DND-41 (cell line): Measurements from ENCODE around the gene IQGAP1.

ENCODE experiments used
- ATAC-seq: fragments of 200-7000 bp; cut with Tn5 transposase; 3 replicates; pipeline ENCODE4 v1.9.1; 2021; ENCODE audit warnings: low read depth; ENCODE audit not compliant: insufficient read depth
- DNase-seq: peaks from one replicate; pipeline ENCODE4 v3.0.0-alpha.2; 2020
- H2AFZ ChIP-seq: 2 replicates; pipeline ENCODE4 v1.6.0; 2012; ENCODE audit warnings: low read depth, low read length
- H3K27ac ChIP-seq: 2 replicates; pipeline ENCODE4 v1.5.1; 2012; ENCODE audit warnings: low read length, inconsistent platforms
- H3K27me3 ChIP-seq: fragments of 200-600 bp; sonication (generic); 2 replicates; pipeline ENCODE4 v1.6.0; 2012; ENCODE audit warnings: low read length, mild to moderate bottlenecking, inconsistent platforms; ENCODE audit not compliant: insufficient read depth, poor library complexity
- H3K36me3 ChIP-seq: 2 replicates; pipeline ENCODE4 v1.5.1; 2012; ENCODE audit warnings: low read length, inconsistent platforms; ENCODE audit not compliant: insufficient read depth
- H3K4me1 ChIP-seq: 2 replicates; pipeline ENCODE4 v1.5.1; 2012; ENCODE audit warnings: mild to moderate bottlenecking, low read length; ENCODE audit not compliant: insufficient read depth
- H3K4me2 ChIP-seq: 2 replicates; pipeline ENCODE4 v1.6.0; 2012; ENCODE audit warnings: mild to moderate bottlenecking, moderate library complexity, low read length, inconsistent platforms; ENCODE audit not compliant: insufficient read depth
- H3K4me3 ChIP-seq, 2 experiments: fragments of 200-600 bp in 1 of 2; shearing (Covaris generic) in 1 of 2; 2 replicates each; pipeline ENCODE4 v1.5.1; 2012 to 2016; ENCODE audit warnings: inconsistent platforms in 2 of 2, low read length in 2 of 2, mild to moderate bottlenecking in 2 of 2, low read depth in 1 of 2, moderate library complexity in 1 of 2
- H3K79me2 ChIP-seq: 2 replicates; pipeline ENCODE4 v1.6.0; 2012; ENCODE audit warnings: low read length, inconsistent platforms; ENCODE audit not compliant: insufficient read depth
- H3K9ac ChIP-seq: 2 replicates; pipeline ENCODE4 v1.6.0; 2012; ENCODE audit warnings: low read depth, mild to moderate bottlenecking, inconsistent platforms, low read length, moderate library complexity
- H3K9me3 ChIP-seq: 2 replicates; pipeline ENCODE4 v1.5.1; 2012; ENCODE audit warnings: low read length, moderate library complexity, mild to moderate bottlenecking, inconsistent platforms; ENCODE audit not compliant: insufficient read depth, severe bottlenecking
- H4K20me1 ChIP-seq: 2 replicates; pipeline ENCODE4 v1.6.0; 2012; ENCODE audit warnings: low read length; ENCODE audit not compliant: insufficient read depth
- CTCF ChIP-seq: IDR thresholded peaks from 2 replicates; pipeline ENCODE4 v1.5.1; 2012; ENCODE audit warnings: borderline replicate concordance, low read length, moderate library complexity, mild to moderate bottlenecking; ENCODE audit not compliant: poor library complexity, severe bottlenecking; ENCODE audit errors: extremely low read depth
- EZH2 ChIP-seq: IDR thresholded peaks from 3 replicates; pipeline ENCODE4 v1.6.1; 2012; ENCODE audit warnings: borderline replicate concordance, low read depth, mild to moderate bottlenecking, moderate library complexity, low read length, inconsistent platforms; ENCODE audit not compliant: severe bottlenecking

Gene IQGAP1

DNA sequence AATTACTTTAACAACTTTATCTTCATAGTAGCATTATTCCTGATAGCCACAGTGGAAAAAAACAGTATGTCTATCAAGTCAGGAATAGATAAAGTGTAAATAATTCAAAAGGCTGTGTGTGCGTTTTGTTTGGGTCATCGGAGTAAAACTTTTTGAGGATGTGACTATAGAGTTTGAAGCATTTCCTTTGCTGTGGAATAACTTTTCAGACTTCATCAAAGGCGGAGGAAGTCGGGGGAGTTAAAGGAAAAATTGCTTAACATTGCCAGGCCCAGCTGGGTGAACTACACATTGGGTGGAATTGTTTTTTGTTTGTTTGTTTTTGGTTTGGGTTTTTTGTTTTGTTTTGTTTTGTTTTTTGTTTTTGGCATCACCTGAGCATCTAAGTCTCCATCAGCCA lies 71.3 kb downstream of the IQGAP1 start:
- no peak overlapping the region for H3K4me3 ChIP-seq
- DNase-seq, result no peak
- no peak overlapping the region for H3K4me2 ChIP-seq
- H3K4me1 ChIP-seq, result no peaks in the 10 kb centered on the region
- H3K9ac ChIP-seq, result no peak overlapping the region
- H2AFZ ChIP-seq, result no peak overlapping the region
- H3K79me2 ChIP-seq, result no peaks in the 10 kb centered on the region
- ATAC-seq, result no peak
- H3K36me3 ChIP-seq, result peaks cover 84% of the 10 kb centered on the region
- no peaks in the 10 kb centered on the region for H3K27me3 ChIP-seq
- H3K27ac ChIP-seq, result no peak overlapping the region
- TF ChIP-seq EZH2, result no peak
- no peak for TF ChIP-seq CTCF
- H4K20me1 ChIP-seq, result no peaks in the 10 kb centered on the region; the same call in 1 of the 2 replicates
- no peaks in the 10 kb centered on the region for H3K9me3 ChIP-seq

DNA sequence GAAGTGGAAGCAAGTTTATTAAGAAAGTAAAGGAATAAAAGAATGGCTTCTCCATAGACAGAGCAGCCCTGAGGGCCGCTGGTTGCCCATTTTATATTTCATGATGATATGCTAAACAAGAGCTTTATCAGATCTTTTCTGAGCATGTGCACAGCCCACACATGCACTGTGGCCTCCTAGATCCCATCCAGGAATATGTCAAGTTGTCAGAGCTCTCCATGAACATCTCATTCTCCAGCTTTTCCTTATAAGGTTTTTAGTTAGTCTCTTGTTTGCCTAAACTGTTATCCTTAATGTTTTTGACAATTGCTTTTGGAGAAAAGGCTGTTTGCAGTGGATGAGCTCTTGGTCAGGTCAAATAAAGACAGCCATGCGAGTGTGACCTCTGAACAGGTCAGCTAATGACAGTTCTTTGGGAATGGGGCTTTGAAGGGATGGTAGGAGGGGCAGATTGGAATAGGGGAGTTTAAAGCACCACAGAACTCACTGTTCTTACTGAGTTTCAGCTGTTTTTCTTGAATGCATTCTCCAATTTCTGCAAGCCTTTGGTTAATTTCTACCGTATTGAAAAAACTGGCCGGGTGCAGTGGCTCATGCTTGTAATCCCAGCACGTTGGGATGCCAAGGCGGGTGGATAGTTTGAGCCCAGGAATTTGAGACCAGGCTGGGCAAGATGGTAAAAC lies 72.2 kb downstream of the IQGAP1 start:
- Histone ChIP-seq H3K27ac (no peak overlapping the region), H3K9ac (no peak overlapping the region), H3K36me3 (peaks cover 82% of the 10 kb centered on the region), H4K20me1 (no peaks in the 10 kb centered on the region; the same call in 1 of the 2 replicates), H3K79me2 (no peaks in the 10 kb centered on the region), H3K4me1 (no peaks in the 10 kb centered on the region), H3K4me2 (no peak overlapping the region), H3K9me3 (no peaks in the 10 kb centered on the region), H3K27me3 (no peaks in the 10 kb centered on the region), H2AFZ (no peak overlapping the region), H3K4me3 (no peak overlapping the region)
- ATAC-seq (no peak), DNase-seq (no peak)
- TF ChIP-seq EZH2, result no peak
- TF ChIP-seq CTCF, result no peak

- no peaks in the 10 kb centered on the region for H3K79me2 ChIP-seq
- H3K4me1 ChIP-seq, result no peaks in the 10 kb centered on the region
These were observed 75.3 kb downstream of the IQGAP1 start for GRCh38 chr15:90463381-90463780.

More at GRCh38 chr15:90463381-90463780, 75.3 kb downstream of the IQGAP1 start:
- H2AFZ ChIP-seq, result no peak overlapping the region
- no peak overlapping the region for H3K27ac ChIP-seq
- TF ChIP-seq CTCF (no peak), EZH2 (no peak)
- DNase-seq, result no peak
- no peak overlapping the region for H3K4me3 ChIP-seq
- no peak for ATAC-seq
- no peaks in the 10 kb centered on the region for H3K9me3 ChIP-seq
- H3K27me3 ChIP-seq, result no peaks in the 10 kb centered on the region
- no peaks in the 10 kb centered on the region; the same call in 1 of the 2 replicates for H4K20me1 ChIP-seq
- no peak overlapping the region for H3K9ac ChIP-seq
- H3K4me2 ChIP-seq, result no peak overlapping the region
- H3K36me3 ChIP-seq, result peaks cover 83% of the 10 kb centered on the region
